Large intestine (tissue), 3 donors: Measurements from ENCODE around the gene TSSK1B. TPM values are rescaled to one million over a fixed set of nuclear protein-coding genes. Genes with fewer than 3 reads are reported as not detected.

ENCODE experiments used
- DNase-seq, 2 donors: peaks; one replicate each; pipeline versions ENCODE4 v3.0.0 to v3.0.0-alpha.2; 2013
- H3K27ac ChIP-seq: one replicate; pipeline ENCODE4 v1.5.1; 2013; ENCODE audit warnings: low read length
- H3K27me3 ChIP-seq: 2 replicates; pipeline ENCODE4 v1.6.1; 2013; ENCODE audit warnings: low read length; ENCODE audit not compliant: control insufficient read depth, insufficient read depth
- H3K36me3 ChIP-seq: 2 replicates; pipeline ENCODE4 v1.6.1; 2013; ENCODE audit warnings: low read length; ENCODE audit not compliant: control insufficient read depth, insufficient read depth
- H3K4me1 ChIP-seq: one replicate; pipeline ENCODE4 v1.6.1; 2013; ENCODE audit warnings: low read length; ENCODE audit not compliant: control insufficient read depth, insufficient read depth
- H3K4me3 ChIP-seq: one replicate; pipeline ENCODE4 v1.5.1; 2013; ENCODE audit warnings: low read length
- H3K9me3 ChIP-seq: one replicate; pipeline ENCODE4 v1.6.1; 2013; ENCODE audit warnings: mild to moderate bottlenecking, low read depth, low read length, moderate library complexity; ENCODE audit not compliant: control insufficient read depth
- WGBS: methylation state at CpG from one replicate; pipeline ENCODE4 v1.1.5; 2013; ENCODE audit warnings: low lambda C conversion rate; ENCODE audit not compliant: insufficient coverage; 5-methylcytosine and 5-hydroxymethylcytosine counted together
- polyA plus RNA-seq: library from polyadenylated mRNA; unstranded; fragments of 120-200 nt; gene quantifications from one replicate; pipeline ENCODE4 v1.2.1, GENCODE V29; 2013

TSSK1B gene
- polyA plus RNA-seq, 1 donor, result not detected

DNA sequence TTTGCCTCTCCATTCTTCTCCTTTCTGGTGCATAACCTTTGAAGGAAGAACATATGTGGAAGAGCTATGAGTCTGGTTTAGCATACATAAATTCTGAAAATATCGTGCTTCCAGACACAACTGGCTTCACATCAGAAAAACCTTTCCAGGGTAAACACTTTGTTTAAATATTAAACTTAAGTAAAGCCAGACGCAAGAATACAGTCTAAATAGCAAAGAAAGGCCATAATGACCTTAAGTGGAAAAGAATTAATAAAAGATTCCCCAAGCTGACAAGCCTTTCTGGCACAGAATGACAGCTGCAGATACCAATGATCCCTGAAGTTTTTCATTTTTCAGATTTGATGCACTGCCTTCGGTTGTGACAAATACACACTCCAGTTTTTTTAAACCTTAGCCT is 13.5 kb upstream of the TSSK1B start:
- no peak for DNase-seq
- 57% methylated on average over 2 of the region's 3 CpGs for WGBS
- peaks cover 2% of the 10 kb centered on the region for H3K27me3 ChIP-seq
- no peaks in the 10 kb centered on the region for H3K36me3 ChIP-seq
- H3K9me3 ChIP-seq, result no peaks in the 10 kb centered on the region
- no peak overlapping the region for H3K27ac ChIP-seq
- H3K4me3 ChIP-seq, result no peak overlapping the region
- no peaks in the 10 kb centered on the region for H3K4me1 ChIP-seq

DNA sequence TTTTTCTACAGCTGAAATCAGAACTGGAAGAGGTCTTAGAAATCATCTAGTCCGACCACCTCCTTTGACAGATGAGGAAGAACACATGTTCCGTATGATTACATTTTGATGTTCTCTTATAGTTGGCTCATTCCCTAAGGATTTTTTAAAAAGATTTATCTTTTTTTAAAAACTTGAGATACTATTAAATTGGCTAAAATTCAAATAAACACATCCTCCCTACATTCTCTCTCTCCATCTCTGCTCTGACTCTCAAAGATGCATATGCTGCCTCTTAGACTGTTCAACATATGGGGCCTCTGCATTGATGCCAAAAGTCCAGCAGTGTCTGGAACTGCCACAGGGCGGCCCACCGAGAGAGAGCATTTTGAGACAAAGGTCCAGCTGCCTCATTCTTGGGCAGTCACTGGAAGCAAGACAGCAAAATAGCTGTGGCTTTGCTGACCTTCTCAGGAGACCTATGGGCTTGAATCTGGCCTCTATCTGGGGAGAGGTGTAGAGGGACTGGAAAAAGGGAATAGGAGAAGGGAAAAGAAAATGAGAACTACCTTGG is 12.8 kb upstream of the TSSK1B start:
- 93% methylated on average over 2 of the region's 4 CpGs for WGBS
- no peak for DNase-seq

DNA sequence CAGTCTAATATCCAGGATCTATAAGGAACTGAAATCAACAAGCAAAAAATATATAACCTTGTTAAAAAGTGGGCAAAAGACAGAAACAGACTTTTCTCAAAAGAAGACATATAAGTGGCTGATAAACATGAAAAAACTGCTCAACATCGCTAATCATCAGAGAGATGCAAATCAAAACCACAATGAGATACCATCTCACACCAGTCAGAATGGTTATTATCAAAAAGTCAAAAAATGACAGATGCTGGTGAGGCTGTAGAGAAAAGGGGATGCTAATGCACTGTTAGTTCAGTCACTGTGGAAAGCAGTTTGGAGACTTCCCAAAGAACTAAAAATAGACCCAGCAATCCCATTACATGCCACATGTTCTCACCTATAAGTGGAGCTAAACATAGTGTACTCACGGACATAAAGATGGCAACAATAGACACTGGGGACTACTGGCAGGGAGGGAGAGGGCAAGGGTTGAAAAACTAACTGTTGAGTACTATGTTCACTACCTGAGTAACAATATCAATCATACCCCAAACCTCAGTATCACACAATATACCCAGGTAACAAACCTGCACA is 11.7 kb upstream of the TSSK1B start:
- H3K27ac ChIP-seq, result no peak overlapping the region
- no peaks in the 10 kb centered on the region for H3K9me3 ChIP-seq
- no peaks in the 10 kb centered on the region for H3K4me1 ChIP-seq
- peaks cover 2% of the 10 kb centered on the region for H3K27me3 ChIP-seq
- DNase-seq, result no peak
- no peak overlapping the region for H3K4me3 ChIP-seq
- no peaks in the 10 kb centered on the region for H3K36me3 ChIP-seq
- WGBS, result no CpG with 5 or more reads among the region's 2 CpGs

More for the DNA sequence above, 12.8 kb upstream of the TSSK1B start:
- H3K27ac ChIP-seq, result no peak overlapping the region
- no peaks in the 10 kb centered on the region for H3K36me3 ChIP-seq
- H3K27me3 ChIP-seq, result peaks cover 2% of the 10 kb centered on the region
- H3K4me1 ChIP-seq, result no peaks in the 10 kb centered on the region
- no peaks in the 10 kb centered on the region for H3K9me3 ChIP-seq
- no peak overlapping the region for H3K4me3 ChIP-seq

DNA sequence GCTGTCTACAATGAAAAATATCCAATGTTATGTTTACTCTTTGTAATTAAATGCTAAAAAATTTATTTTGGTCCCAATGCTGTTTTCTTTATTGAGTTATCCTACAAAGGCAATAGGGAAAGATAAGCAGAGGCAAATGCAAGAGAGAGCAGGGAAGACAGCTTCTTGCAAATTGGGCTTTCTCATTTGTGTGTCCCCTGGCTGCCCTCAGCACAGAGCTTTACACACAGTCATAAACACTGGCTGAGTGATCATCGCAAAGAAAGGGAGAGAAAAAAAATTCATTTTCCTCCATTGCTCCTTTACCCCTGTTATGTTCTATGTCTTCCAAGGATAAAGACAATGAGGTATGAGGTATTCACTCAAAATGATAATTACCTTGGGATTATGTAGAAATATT is 2.3 kb upstream of the TSSK1B start:
- no CpG with 5 or more reads among the region's 1 CpG for WGBS
- no peaks in the 10 kb centered on the region for H3K36me3 ChIP-seq
- no peaks in the 10 kb centered on the region for H3K4me1 ChIP-seq
- no peak for DNase-seq
- no peaks in the 10 kb centered on the region for H3K27me3 ChIP-seq
- H3K9me3 ChIP-seq, result peaks cover 4% of the 10 kb centered on the region
- H3K4me3 ChIP-seq, result no peak overlapping the region
- H3K27ac ChIP-seq, result no peak overlapping the region

DNA sequence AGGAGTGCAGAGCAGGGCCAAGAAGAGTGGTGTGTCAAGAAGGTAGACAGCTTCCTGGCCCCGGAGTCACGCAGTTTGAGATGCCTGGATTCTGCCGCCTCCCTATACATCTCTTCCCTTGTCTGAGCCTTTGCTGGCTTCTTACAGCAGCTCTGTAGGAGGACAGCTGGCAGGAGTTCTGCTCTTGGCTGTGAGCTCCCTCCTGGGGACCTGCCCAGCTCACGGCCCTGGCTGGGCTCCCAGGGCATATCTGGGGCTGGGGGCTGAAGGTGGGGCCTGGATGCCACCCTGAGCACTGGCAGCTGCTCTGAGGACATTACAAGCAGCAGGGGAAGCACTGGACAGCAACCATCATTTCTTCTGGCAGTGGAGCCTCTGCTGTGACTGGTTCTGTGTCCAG is 786 bp upstream of the TSSK1B start:
- Histone ChIP-seq H3K36me3 (no peaks in the 10 kb centered on the region), H3K4me3 (no peak overlapping the region), H3K4me1 (no peaks in the 10 kb centered on the region), H3K27me3 (no peaks in the 10 kb centered on the region), H3K9me3 (peaks cover 4% of the 10 kb centered on the region), H3K27ac (no peak overlapping the region)
- DNase-seq, result no peak
- no CpG with 5 or more reads among the region's 4 CpGs for WGBS

- Histone ChIP-seq H3K36me3 (no peaks in the 10 kb centered on the region), H3K27me3 (no peaks in the 10 kb centered on the region), H3K4me1 (no peaks in the 10 kb centered on the region), H3K27ac (no peak overlapping the region), H3K4me3 (no peak overlapping the region), H3K9me3 (peaks cover 4% of the 10 kb centered on the region)
- DNase-seq, result no peak
- 90% methylated on average over 2 of the region's 38 CpGs for WGBS
Measured at GRCh38 chr5:113433862-113434612, 752 bp downstream of the TSSK1B start.

DNA sequence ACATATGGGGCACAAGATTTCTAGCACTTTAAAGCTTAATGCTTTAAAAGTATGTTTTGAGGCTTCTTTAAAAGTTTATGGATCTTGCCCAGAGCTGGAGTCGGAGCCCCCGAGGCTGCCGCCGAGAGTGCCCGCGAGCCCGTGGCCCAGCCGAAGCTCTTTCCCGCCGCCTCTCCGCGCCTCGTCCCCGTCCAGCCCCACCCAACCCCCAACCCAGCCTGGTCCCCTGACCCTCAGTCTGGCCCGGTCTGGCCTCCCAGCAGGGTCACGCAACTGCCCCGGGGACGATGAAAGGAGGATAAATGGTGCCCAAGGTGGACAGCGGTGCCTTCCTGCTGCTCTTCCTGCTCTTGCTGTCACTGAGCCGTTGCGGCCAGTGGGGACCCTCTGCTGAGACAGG is 1.7 kb downstream of the TSSK1B start:
- H3K4me1 ChIP-seq, result no peaks in the 10 kb centered on the region
- no peak overlapping the region for H3K27ac ChIP-seq
- H3K4me3 ChIP-seq, result no peak overlapping the region
- no peak for DNase-seq
- H3K27me3 ChIP-seq, result no peaks in the 10 kb centered on the region
- WGBS, result no CpG with 5 or more reads among the region's 21 CpGs
- peaks cover 4% of the 10 kb centered on the region for H3K9me3 ChIP-seq
- H3K36me3 ChIP-seq, result no peaks in the 10 kb centered on the region

GRCh38 chr5:113427871-113428574 is 6.8 kb downstream of the TSSK1B start:
- Histone ChIP-seq H3K9me3 (peaks cover 1% of the 10 kb centered on the region), H3K4me1 (no peaks in the 10 kb centered on the region), H3K27me3 (no peaks in the 10 kb centered on the region), H3K4me3 (no peak overlapping the region), H3K27ac (no peak overlapping the region), H3K36me3 (no peaks in the 10 kb centered on the region)
- WGBS, result 0% methylated on average over 1 of the region's 3 CpGs
- DNase-seq, result no peak

GRCh38 chr5:113425909-113426308 is 8.9 kb downstream of the TSSK1B start:
- no peaks in the 10 kb centered on the region for H3K4me1 ChIP-seq
- WGBS, result no CpG with 5 or more reads among the region's 3 CpGs
- no peaks in the 10 kb centered on the region for H3K36me3 ChIP-seq
- no peak for DNase-seq
- H3K27me3 ChIP-seq, result no peaks in the 10 kb centered on the region
- H3K4me3 ChIP-seq, result no peak overlapping the region
- H3K9me3 ChIP-seq, result no peaks in the 10 kb centered on the region
- H3K27ac ChIP-seq, result no peak overlapping the region

GRCh38 chr5:113421693-113422092 is 13.1 kb downstream of the TSSK1B start:
- DNase-seq, result no peak
- Histone ChIP-seq H3K4me1 (no peaks in the 10 kb centered on the region), H3K27ac (no peak overlapping the region), H3K36me3 (no peaks in the 10 kb centered on the region), H3K9me3 (no peaks in the 10 kb centered on the region), H3K4me3 (no peak overlapping the region), H3K27me3 (no peaks in the 10 kb centered on the region)
- 82% methylated on average over 2 of the region's 2 CpGs for WGBS
